ENCODE results near the gene CPB2. TPM values are rescaled to one million over a fixed set of nuclear protein-coding genes. Genes with fewer than 3 reads are reported as not detected.

The CPB2 gene
- total RNA-seq, 3 donors from 2014 or later (not counting 1 experiment from before 2014, with no cell fraction given), result not detected

DNA sequence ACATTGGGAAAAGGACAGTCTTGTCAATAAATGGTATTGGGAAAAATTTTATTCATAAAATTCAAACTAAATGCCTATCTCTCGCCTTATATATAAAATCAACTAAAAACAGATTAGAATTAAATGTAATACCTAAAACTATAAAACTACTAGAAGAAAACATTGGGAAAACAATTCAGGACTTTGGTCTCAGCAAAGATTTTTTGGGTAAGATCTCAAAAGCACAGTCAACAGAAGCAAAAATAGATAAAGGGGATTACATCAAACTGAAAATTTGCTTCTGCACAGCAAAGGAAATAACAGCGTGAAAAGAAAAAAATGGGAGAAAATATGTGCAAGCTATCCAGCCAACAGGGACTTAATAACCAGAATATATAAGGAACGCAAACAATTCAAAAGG lies 28.0 kb downstream of the CPB2 start:
- Histone ChIP-seq H3K4me3 (ENCODE audit: low read length) (no peak overlapping the region), H3K27me3 (ENCODE audit: control insufficient read depth, insufficient read depth, low read length) (no peaks in the 10 kb centered on the region), H3K9me3 (ENCODE audit: control insufficient read depth, insufficient read depth, low read length) (no peaks in the 10 kb centered on the region), H3K4me1 (ENCODE audit: control insufficient read depth, insufficient read depth, low read length) (no peaks in the 10 kb centered on the region), H3K27ac (ENCODE audit: low read length) (no peak overlapping the region), H3K36me3 (ENCODE audit: control insufficient read depth, insufficient read depth, low read length) (no peaks in the 10 kb centered on the region)
- H3K27me3 Mint-ChIP-seq (ENCODE audit: low read depth in 2 of 2), result peaks cover 13 to 31% of the 10 kb centered on the region in 2 donors
- intact Hi-C loops (cut with micrococcal nuclease), result no loop called here
- ATAC-seq (no peak), DNase-seq (no peak)
- no peak overlapping the region for H3K27ac Mint-ChIP-seq
- H3K36me3 Mint-ChIP-seq, result no peaks in the 10 kb centered on the region
- H3K4me3 Mint-ChIP-seq, result no peak overlapping the region
- TF ChIP-seq, protein P1, sequence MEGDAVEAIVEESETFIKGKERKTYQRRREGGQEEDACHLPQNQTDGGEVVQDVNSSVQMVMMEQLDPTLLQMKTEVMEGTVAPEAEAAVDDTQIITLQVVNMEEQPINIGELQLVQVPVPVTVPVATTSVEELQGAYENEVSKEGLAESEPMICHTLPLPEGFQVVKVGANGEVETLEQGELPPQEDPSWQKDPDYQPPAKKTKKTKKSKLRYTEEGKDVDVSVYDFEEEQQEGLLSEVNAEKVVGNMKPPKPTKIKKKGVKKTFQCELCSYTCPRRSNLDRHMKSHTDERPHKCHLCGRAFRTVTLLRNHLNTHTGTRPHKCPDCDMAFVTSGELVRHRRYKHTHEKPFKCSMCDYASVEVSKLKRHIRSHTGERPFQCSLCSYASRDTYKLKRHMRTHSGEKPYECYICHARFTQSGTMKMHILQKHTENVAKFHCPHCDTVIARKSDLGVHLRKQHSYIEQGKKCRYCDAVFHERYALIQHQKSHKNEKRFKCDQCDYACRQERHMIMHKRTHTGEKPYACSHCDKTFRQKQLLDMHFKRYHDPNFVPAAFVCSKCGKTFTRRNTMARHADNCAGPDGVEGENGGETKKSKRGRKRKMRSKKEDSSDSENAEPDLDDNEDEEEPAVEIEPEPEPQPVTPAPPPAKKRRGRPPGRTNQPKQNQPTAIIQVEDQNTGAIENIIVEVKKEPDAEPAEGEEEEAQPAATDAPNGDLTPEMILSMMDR (IDR thresholded peaks at IDR 0.05), result no peak
- H3K9me3 Mint-ChIP-seq, result no peaks in the 10 kb centered on the region
- peaks cover 15 to 17% of the 10 kb centered on the region in 2 donors for H3K4me1 Mint-ChIP-seq
- no CpG with 5 or more reads among the region's 3 CpGs for WGBS (ENCODE audit: insufficient coverage)

DNA sequence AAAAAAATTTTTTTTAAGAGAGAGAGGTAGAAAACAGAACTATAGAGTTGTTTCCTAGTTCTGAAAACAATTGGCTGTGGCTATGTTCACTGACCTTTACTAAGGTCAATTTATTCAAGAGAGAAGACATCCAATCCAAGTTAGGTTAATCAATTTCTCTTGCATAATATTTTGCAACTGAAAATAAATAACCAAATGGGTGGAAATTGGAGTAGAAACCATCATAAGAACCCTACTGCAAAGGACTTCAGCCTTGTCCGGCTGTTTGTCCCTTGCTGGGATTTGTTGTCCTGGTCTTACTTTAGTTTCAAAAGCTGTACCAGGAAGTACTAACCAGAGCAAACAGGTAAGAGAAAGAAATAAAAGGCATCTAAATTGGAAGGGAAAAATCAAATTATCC lies 29.0 kb downstream of the CPB2 start:
- Mint-ChIP-seq H3K4me1 (peaks cover 15 to 21% of the 10 kb centered on the region in 2 donors), H3K36me3 (no peaks in the 10 kb centered on the region), H3K27ac (no peak overlapping the region), H3K27me3 (ENCODE audit: low read depth in 2 of 2) (peaks cover 13 to 38% of the 10 kb centered on the region in 2 donors), H3K9me3 (no peaks in the 10 kb centered on the region), H3K4me3 (no peak overlapping the region)
- H3K4me3 ChIP-seq (ENCODE audit: low read length), result no peak overlapping the region
- no peaks in the 10 kb centered on the region for H3K4me1 ChIP-seq (ENCODE audit: control insufficient read depth, insufficient read depth, low read length)
- no peaks in the 10 kb centered on the region for H3K36me3 ChIP-seq (ENCODE audit: control insufficient read depth, insufficient read depth, low read length)
- 100% methylated on average over 1 of the region's 1 CpG for WGBS (ENCODE audit: insufficient coverage)
- H3K9me3 ChIP-seq (ENCODE audit: control insufficient read depth, insufficient read depth, low read length), result no peaks in the 10 kb centered on the region
- no peak overlapping the region for H3K27ac ChIP-seq (ENCODE audit: low read length)
- no peak for DNase-seq
- TF ChIP-seq, protein P1 (IDR thresholded peaks at IDR 0.05), result no peak
- ATAC-seq, result no peak
- H3K27me3 ChIP-seq (ENCODE audit: control insufficient read depth, insufficient read depth, low read length), result no peaks in the 10 kb centered on the region
- intact Hi-C loops (cut with micrococcal nuclease), result no loop called here

- Histone ChIP-seq H3K4me3 (ENCODE audit: low read length) (no peak overlapping the region), H3K4me1 (ENCODE audit: control insufficient read depth, insufficient read depth, low read length) (no peaks in the 10 kb centered on the region), H3K27ac (ENCODE audit: low read length) (no peak overlapping the region), H3K27me3 (ENCODE audit: control insufficient read depth, insufficient read depth, low read length) (no peaks in the 10 kb centered on the region), H3K9me3 (ENCODE audit: control insufficient read depth, insufficient read depth, low read length) (no peaks in the 10 kb centered on the region), H3K36me3 (ENCODE audit: control insufficient read depth, insufficient read depth, low read length) (no peaks in the 10 kb centered on the region)
- intact Hi-C loops (cut with micrococcal nuclease), result no loop called here
- ATAC-seq (peak in 2 of 3 donors; percentile 44 to 50), DNase-seq (peak in 1 of 2 donors; percentile 32)
- 90% methylated on average over 5 of the region's 5 CpGs for WGBS (ENCODE audit: insufficient coverage)
- peaks cover 9 to 34% of the 10 kb centered on the region in 2 donors for H3K27me3 Mint-ChIP-seq (ENCODE audit: low read depth in 2 of 2)
- H3K4me1 Mint-ChIP-seq, result peaks cover 0 to 4% of the 10 kb centered on the region in 2 donors
- H3K27ac Mint-ChIP-seq, result no peak overlapping the region
- no peak overlapping the region for H3K4me3 Mint-ChIP-seq
- TF ChIP-seq, protein P1 (IDR thresholded peaks at IDR 0.05), result no peak
- no peaks in the 10 kb centered on the region for H3K9me3 Mint-ChIP-seq
- no peaks in the 10 kb centered on the region for H3K36me3 Mint-ChIP-seq
These were observed 33.1 kb downstream of the CPB2 start for GRCh38 chr13:46071590-46072249.

- H3K27me3 Mint-ChIP-seq (ENCODE audit: low read depth in 2 of 2), result peaks cover 0 to 8% of the 10 kb centered on the region in 2 donors
- no peaks in the 10 kb centered on the region for H3K9me3 Mint-ChIP-seq
- Histone ChIP-seq H3K4me1 (ENCODE audit: control insufficient read depth, insufficient read depth, low read length) (no peaks in the 10 kb centered on the region), H3K27ac (ENCODE audit: low read length) (no peak overlapping the region), H3K36me3 (ENCODE audit: control insufficient read depth, insufficient read depth, low read length) (no peaks in the 10 kb centered on the region), H3K9me3 (ENCODE audit: control insufficient read depth, insufficient read depth, low read length) (no peaks in the 10 kb centered on the region), H3K27me3 (ENCODE audit: control insufficient read depth, insufficient read depth, low read length) (no peaks in the 10 kb centered on the region), H3K4me3 (ENCODE audit: low read length) (no peak overlapping the region)
- no peak overlapping the region for H3K4me3 Mint-ChIP-seq
- no peaks in the 10 kb centered on the region for H3K4me1 Mint-ChIP-seq
- ATAC-seq, result no peak
- no peak for DNase-seq
- no peak overlapping the region for H3K27ac Mint-ChIP-seq
- no CpG with 5 or more reads among the region's 2 CpGs for WGBS (ENCODE audit: insufficient coverage)
- H3K36me3 Mint-ChIP-seq, result no peaks in the 10 kb centered on the region
- TF ChIP-seq, protein P1 (IDR thresholded peaks at IDR 0.05), result no peak
- intact Hi-C loops (cut with micrococcal nuclease), result no loop called here
These were observed 41.5 kb downstream of the CPB2 start for GRCh38 chr13:46063292-46063691.
